Adrenal gland (tissue), 5 donors: ENCODE data around the gene MYBPHL.

ENCODE experiments used
- POLR2A ChIP-seq, 2 donors: fragments of 450-650 bp; IDR thresholded peaks; one replicate each; pipeline ENCODE4 v1.6.1; 2017; ENCODE audit warnings: antibody characterized with exemption in 2 of 2, mild to moderate bottlenecking in 2 of 2, moderate library complexity in 1 of 2
- TF ChIP-seq, protein P1 (sequence below), 6 experiments: fragments of 450-650 bp in 4 of 6; fragments of 200-600 bp in 2 of 6; sonication (generic) in 1 of 6; IDR thresholded peaks; 1 replicate in 5 of 6; 2 replicates in 1 of 6; pipeline versions ENCODE4 v1.5.1 to v1.8.0; 2016 to 2021; ENCODE audit warnings: antibody characterized with exemption in 6 of 6, mild to moderate bottlenecking in 2 of 6, moderate library complexity in 1 of 6
- donor health status: DM: no; HTN: no; CAD: no.

DNA sequence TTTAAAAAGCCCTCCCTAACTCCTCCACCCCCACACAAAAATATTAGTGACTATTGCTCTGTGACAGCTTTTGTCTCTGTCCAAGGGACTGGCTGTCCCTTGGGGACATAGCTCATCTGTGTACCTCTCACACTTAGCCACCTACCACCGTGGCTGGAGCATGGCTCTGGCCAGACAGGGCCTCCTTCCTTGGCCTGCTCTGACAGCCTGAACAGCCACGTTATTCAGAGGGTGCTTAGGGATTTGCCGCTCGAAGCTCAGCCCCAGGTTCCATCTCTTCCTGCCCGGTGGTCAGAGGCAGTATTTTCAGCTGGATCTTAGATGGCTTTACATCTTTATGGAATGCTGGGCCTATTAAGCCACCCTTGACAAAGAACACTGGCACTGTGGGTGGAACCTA, 63.6 kb downstream of the MYBPHL start:
- TF ChIP-seq, protein P1, sequence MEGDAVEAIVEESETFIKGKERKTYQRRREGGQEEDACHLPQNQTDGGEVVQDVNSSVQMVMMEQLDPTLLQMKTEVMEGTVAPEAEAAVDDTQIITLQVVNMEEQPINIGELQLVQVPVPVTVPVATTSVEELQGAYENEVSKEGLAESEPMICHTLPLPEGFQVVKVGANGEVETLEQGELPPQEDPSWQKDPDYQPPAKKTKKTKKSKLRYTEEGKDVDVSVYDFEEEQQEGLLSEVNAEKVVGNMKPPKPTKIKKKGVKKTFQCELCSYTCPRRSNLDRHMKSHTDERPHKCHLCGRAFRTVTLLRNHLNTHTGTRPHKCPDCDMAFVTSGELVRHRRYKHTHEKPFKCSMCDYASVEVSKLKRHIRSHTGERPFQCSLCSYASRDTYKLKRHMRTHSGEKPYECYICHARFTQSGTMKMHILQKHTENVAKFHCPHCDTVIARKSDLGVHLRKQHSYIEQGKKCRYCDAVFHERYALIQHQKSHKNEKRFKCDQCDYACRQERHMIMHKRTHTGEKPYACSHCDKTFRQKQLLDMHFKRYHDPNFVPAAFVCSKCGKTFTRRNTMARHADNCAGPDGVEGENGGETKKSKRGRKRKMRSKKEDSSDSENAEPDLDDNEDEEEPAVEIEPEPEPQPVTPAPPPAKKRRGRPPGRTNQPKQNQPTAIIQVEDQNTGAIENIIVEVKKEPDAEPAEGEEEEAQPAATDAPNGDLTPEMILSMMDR (IDR thresholded peaks at IDR 0.05), result no peak
- TF ChIP-seq POLR2A (IDR thresholded peaks at IDR 0.05), result no peak
